Right atrium auricular region (tissue), 2 donors: ENCODE data around the gene TSR3. TPM values are rescaled to one million over a fixed set of nuclear protein-coding genes. Genes with fewer than 3 reads are reported as not detected.

Experiments used
- DNase-seq: peaks from one replicate; pipeline ENCODE4 v3.0.0-alpha.2; 2019; ENCODE audit warnings: low spot score
- H3K27ac ChIP-seq, 2 donors: fragments of 200-600 bp; sonication (generic); 1 replicate in 1 of 2; 2 replicates in 1 of 2; pipeline ENCODE4 v1.5.1; 2016 to 2019
- H3K27me3 ChIP-seq, 2 donors: fragments of 200-600 bp; sonication (generic); one replicate each; pipeline versions ENCODE4 v1.5.1 to v1.6.0; 2017 to 2019
- H3K36me3 ChIP-seq: fragments of 200-600 bp; sonication (generic); one replicate; pipeline ENCODE4 v1.5.1; 2016
- H3K4me1 ChIP-seq, 2 donors: fragments of 200-600 bp; sonication (generic); one replicate each; pipeline versions ENCODE4 v1.5.1 to v1.6.0; 2017 to 2019
- H3K4me3 ChIP-seq, 2 donors: fragments of 200-600 bp; sonication (generic); 1 replicate in 1 of 2; 2 replicates in 1 of 2; pipeline ENCODE4 v1.5.1; 2017 to 2019; ENCODE audit warnings: mild to moderate bottlenecking in 1 of 2, moderate library complexity in 1 of 2
- H3K9me3 ChIP-seq, 2 donors: fragments of 200-600 bp; sonication (generic); one replicate each; pipeline ENCODE4 v1.5.1; 2019
- total RNA-seq, 2 donors: library from RNA; depleted of rRNA; stranded (reverse); fragments of >200 nt; gene quantifications; one replicate each; pipeline ENCODE4 v1.1.0, GENCODE V29; 2016
- TF ChIP-seq, protein P1 (sequence below), 2 donors: fragments of 200-600 bp; sonication (generic); IDR thresholded peaks; one replicate each; pipeline ENCODE4 v1.5.1; 2019; ENCODE audit warnings: antibody characterized with exemption in 2 of 2

Gene TSR3
- total RNA-seq, 2 donors from 2014 or later: 72.8 to 73.7 TPM

DNA sequence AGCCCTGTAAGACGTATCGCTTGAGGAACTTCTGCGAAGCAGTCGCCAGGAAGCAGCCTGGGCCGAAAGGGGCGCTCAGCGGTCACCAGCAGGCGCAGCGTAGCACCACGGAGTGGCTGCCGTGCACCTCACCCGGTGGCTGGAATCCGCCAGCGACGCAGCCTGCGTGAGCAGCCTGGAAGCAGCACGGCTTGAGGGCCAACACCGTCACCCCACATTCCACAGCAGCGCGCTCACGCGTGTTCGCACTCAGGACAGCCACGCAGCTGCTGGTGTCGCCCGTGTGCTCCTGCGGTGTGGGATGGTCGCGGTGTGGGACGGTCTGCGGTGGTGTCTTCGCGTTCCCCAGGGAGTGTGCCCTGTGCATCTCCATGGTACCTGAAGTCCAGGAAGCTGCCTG is 32.6 kb downstream of the TSR3 start:
- DNase-seq: no peak
- H3K36me3 ChIP-seq: peaks cover 84% of the 10 kb centered on the region
- no peaks in the 10 kb centered on the region for H3K27me3 ChIP-seq
- no peak overlapping the region for H3K4me3 ChIP-seq
- TF ChIP-seq, protein P1, sequence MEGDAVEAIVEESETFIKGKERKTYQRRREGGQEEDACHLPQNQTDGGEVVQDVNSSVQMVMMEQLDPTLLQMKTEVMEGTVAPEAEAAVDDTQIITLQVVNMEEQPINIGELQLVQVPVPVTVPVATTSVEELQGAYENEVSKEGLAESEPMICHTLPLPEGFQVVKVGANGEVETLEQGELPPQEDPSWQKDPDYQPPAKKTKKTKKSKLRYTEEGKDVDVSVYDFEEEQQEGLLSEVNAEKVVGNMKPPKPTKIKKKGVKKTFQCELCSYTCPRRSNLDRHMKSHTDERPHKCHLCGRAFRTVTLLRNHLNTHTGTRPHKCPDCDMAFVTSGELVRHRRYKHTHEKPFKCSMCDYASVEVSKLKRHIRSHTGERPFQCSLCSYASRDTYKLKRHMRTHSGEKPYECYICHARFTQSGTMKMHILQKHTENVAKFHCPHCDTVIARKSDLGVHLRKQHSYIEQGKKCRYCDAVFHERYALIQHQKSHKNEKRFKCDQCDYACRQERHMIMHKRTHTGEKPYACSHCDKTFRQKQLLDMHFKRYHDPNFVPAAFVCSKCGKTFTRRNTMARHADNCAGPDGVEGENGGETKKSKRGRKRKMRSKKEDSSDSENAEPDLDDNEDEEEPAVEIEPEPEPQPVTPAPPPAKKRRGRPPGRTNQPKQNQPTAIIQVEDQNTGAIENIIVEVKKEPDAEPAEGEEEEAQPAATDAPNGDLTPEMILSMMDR (IDR thresholded peaks at IDR 0.05): no peak
- H3K9me3 ChIP-seq: no peaks in the 10 kb centered on the region
- H3K27ac ChIP-seq: no peak overlapping the region
- H3K4me1 ChIP-seq: peaks cover 0 to 1% of the 10 kb centered on the region in 2 donors

DNA sequence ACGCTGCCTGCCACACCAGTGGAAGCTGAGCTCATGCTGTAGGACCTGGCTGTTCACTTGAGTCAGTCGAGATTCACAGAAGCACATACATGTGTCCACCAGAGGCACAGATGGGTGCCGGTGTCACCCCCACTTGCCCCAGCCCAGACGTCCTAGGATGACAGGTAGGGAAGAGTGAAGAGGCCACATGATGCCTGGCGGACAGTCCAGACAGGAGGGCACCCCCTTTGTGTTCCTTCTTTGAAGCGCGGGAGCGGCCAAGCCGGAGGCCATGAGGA is 33.5 kb downstream of the TSR3 start:
- Histone ChIP-seq H3K4me3 (no peak overlapping the region), H3K9me3 (no peaks in the 10 kb centered on the region), H3K27me3 (no peaks in the 10 kb centered on the region), H3K4me1 (peaks cover 0 to 7% of the 10 kb centered on the region in 2 donors), H3K36me3 (peaks cover 80% of the 10 kb centered on the region), H3K27ac (no peak overlapping the region)
- TF ChIP-seq, protein P1 (IDR thresholded peaks at IDR 0.05): no peak
- no peak for DNase-seq

GRCh38 chr16:1317479-1318267 is 34.0 kb downstream of the TSR3 start:
- TF ChIP-seq, protein P1 (IDR thresholded peaks at IDR 0.05): no peak
- Histone ChIP-seq H3K9me3 (no peaks in the 10 kb centered on the region), H3K4me1 (peaks cover 0 to 11% of the 10 kb centered on the region in 2 donors), H3K4me3 (no peak overlapping the region), H3K27me3 (no peaks in the 10 kb centered on the region), H3K36me3 (peaks cover 78% of the 10 kb centered on the region), H3K27ac (no peak overlapping the region)
- DNase-seq: no peak

- DNase-seq: no peak
- peaks cover 0 to 28% of the 10 kb centered on the region in 2 donors for H3K4me1 ChIP-seq
- TF ChIP-seq, protein P1 (IDR thresholded peaks at IDR 0.05): no peak
- no peak overlapping the region for H3K27ac ChIP-seq
- no peak overlapping the region for H3K4me3 ChIP-seq
- peaks cover 71% of the 10 kb centered on the region for H3K36me3 ChIP-seq
- no peaks in the 10 kb centered on the region for H3K9me3 ChIP-seq
- no peaks in the 10 kb centered on the region for H3K27me3 ChIP-seq
These were observed 35.7 kb downstream of the TSR3 start for GRCh38 chr16:1316033-1316405.

GRCh38 chr16:1315081-1316032 is 36.3 kb downstream of the TSR3 start:
- H3K27me3 ChIP-seq: no peaks in the 10 kb centered on the region
- TF ChIP-seq, protein P1 (IDR thresholded peaks at IDR 0.05): no peak
- no peak overlapping the region for H3K4me3 ChIP-seq
- H3K9me3 ChIP-seq: no peaks in the 10 kb centered on the region
- H3K4me1 ChIP-seq: peaks cover 0 to 34% of the 10 kb centered on the region in 2 donors
- DNase-seq: no peak
- peaks cover 65% of the 10 kb centered on the region for H3K36me3 ChIP-seq
- no peak overlapping the region for H3K27ac ChIP-seq
